Measurements from ENCODE around the gene MAP4K4. TPM values are rescaled to one million over a fixed set of nuclear protein-coding genes. Genes with fewer than 3 reads are reported as not detected.
A peak's percentile ranks its signal among the peaks of the same experiment; 100 is the strongest.

The MAP4K4 gene
- total and polyA plus RNA-seq, 2 of the 13 experiments (the other 11 are each of a cell fraction or from before 2014, with no cell fraction given), result 105 to 264 TPM

DNA sequence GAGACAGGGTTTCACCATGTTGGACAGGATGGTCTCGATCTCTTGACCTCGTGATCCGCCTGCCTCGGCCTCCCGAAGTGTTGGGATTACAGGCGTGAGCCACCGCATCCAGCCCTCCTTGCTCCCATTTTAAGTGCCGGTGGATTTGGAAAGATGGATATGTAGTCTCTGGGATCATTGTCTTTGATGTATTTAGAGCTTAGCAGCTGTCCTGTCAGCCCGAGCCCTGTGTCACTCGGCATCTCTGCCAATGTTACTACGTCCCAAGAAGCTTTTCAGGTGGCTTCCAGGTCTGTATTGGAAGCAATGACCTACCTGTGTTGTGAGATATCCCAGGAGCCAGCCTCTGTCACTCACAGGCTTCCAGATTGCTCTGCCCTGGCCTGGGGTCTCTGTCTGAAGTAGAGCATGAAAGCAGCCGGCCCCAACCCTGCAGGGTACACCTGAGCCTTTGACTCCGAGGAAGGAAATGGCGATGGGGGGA is 35.3 kb downstream of the MAP4K4 start:
- peaks cover 87% of the 10 kb centered on the region for H4K20me1 ChIP-seq (ENCODE audit: insufficient read depth, low read length)
- TF ChIP-seq KAT8 (CRISPR knock-in tag; IDR thresholded peaks at IDR 0.05), result no peak
- TF ChIP-seq ZNF839 (CRISPR knock-in tag; IDR thresholded peaks at IDR 0.05; ENCODE audit: borderline replicate concordance), result 0 out of 2 replicates have a peak, but pooled peaks have one; percentile 43
- TF ChIP-seq ZNF550 (CRISPR knock-in tag; IDR thresholded peaks at IDR 0.05; ENCODE audit: borderline replicate concordance), result 0 out of 2 replicates have a peak, but pooled peaks have one; percentile 46
- peak; percentile 7; the same call in 1 of the 2 replicates for TF ChIP-seq ZBTB7B (CRISPR knock-in tag; IDR thresholded peaks at IDR 0.05)
- TF ChIP-seq U2AF2 (IDR thresholded peaks at IDR 0.05; ENCODE audit: low read depth, low read length), result 0 out of 2 replicates have a peak, but pooled peaks have one; percentile 10
- TF ChIP-seq NFKB2 (CRISPR knock-in tag; IDR thresholded peaks at IDR 0.05; ENCODE audit: borderline replicate concordance), result 0 out of 2 replicates have a peak, but pooled peaks have one; percentile 4
- TF ChIP-seq KMT2B (CRISPR knock-in tag; IDR thresholded peaks at IDR 0.05), result 0 out of 2 replicates have a peak, but pooled peaks have one; percentile 15
- TF ChIP-seq ZFP36L1 (CRISPR knock-in tag; IDR thresholded peaks at IDR 0.05), result 0 out of 2 replicates have a peak, but pooled peaks have one; percentile 18
- peak; percentile 17 for TF ChIP-seq ZNF589 (CRISPR knock-in tag; conservative IDR thresholded peaks at IDR 0.05)
- TF ChIP-seq ZNF33B (CRISPR knock-in tag; IDR thresholded peaks at IDR 0.05), result 0 out of 2 replicates have a peak, but pooled peaks have one; percentile 7
- TF ChIP-seq ZNF253 (CRISPR knock-in tag; IDR thresholded peaks at IDR 0.05; ENCODE audit: borderline replicate concordance), result peak; percentile 24; the same call in 1 of the 2 replicates
- TF ChIP-seq, protein P1, sequence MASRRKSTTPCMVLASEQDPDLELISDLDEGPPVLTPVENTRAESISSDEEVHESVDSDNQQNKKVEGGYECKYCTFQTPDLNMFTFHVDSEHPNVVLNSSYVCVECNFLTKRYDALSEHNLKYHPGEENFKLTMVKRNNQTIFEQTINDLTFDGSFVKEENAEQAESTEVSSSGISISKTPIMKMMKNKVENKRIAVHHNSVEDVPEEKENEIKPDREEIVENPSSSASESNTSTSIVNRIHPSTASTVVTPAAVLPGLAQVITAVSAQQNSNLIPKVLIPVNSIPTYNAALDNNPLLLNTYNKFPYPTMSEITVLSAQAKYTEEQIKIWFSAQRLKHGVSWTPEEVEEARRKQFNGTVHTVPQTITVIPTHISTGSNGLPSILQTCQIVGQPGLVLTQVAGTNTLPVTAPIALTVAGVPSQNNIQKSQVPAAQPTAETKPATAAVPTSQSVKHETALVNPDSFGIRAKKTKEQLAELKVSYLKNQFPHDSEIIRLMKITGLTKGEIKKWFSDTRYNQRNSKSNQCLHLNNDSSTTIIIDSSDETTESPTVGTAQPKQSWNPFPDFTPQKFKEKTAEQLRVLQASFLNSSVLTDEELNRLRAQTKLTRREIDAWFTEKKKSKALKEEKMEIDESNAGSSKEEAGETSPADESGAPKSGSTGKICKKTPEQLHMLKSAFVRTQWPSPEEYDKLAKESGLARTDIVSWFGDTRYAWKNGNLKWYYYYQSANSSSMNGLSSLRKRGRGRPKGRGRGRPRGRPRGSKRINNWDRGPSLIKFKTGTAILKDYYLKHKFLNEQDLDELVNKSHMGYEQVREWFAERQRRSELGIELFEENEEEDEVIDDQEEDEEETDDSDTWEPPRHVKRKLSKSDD (CRISPR knock-in tag; IDR thresholded peaks at IDR 0.05; ENCODE audit: low read depth), result no peak
- TF ChIP-seq HOXA9 (CRISPR knock-in tag; IDR thresholded peaks at IDR 0.05; ENCODE audit: borderline replicate concordance), result 0 out of 2 replicates have a peak, but pooled peaks have one; percentile 20
- TF ChIP-seq KLF15 (CRISPR knock-in tag; IDR thresholded peaks at IDR 0.05; ENCODE audit: borderline replicate concordance), result no peak
- TF ChIP-seq, protein P2, sequence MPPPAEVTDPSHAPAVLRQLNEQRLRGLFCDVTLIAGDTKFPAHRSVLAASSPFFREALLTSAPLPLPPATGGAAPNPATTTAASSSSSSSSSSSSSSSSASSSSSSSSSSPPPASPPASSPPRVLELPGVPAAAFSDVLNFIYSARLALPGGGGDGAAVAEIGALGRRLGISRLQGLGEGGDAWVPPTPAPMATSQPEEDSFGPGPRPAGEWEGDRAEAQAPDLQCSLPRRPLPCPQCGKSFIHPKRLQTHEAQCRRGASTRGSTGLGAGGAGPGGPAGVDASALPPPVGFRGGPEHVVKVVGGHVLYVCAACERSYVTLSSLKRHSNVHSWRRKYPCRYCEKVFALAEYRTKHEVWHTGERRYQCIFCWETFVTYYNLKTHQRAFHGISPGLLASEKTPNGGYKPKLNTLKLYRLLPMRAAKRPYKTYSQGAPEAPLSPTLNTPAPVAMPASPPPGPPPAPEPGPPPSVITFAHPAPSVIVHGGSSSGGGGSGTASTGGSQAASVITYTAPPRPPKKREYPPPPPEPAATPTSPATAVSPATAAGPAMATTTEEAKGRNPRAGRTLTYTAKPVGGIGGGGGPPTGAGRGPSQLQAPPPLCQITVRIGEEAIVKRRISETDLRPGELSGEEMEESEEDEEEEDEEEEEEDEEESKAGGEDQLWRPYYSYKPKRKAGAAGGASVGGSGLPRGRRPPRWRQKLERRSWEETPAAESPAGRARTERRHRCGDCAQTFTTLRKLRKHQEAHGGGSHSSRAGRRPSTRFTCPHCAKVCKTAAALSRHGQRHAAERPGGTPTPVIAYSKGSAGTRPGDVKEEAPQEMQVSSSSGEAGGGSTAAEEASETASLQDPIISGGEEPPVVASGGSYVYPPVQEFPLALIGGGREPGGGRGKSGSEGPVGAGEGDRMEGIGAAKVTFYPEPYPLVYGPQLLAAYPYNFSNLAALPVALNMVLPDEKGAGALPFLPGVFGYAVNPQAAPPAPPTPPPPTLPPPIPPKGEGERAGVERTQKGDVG (CRISPR knock-in tag; IDR thresholded peaks at IDR 0.05; ENCODE audit: borderline replicate concordance), result peak; percentile 40; the same call in 1 of the 2 replicates
- peak; percentile 64; the same call in 1 of the 2 replicates for TF ChIP-seq ZNF468 (CRISPR knock-in tag; IDR thresholded peaks at IDR 0.05)
- TF ChIP-seq ZNF781 (CRISPR knock-in tag; IDR thresholded peaks at IDR 0.05; ENCODE audit: borderline replicate concordance, not compliant biosample characterization), result peak; percentile 75
- peak; percentile 66; the same call in 1 of the 2 replicates for TF ChIP-seq ZBTB7A (CRISPR knock-in tag; IDR thresholded peaks at IDR 0.05)

More for the DNA sequence above, 35.3 kb downstream of the MAP4K4 start:
- Histone ChIP-seq H3K79me2 (ENCODE audit: insufficient read depth, low read length) (peaks cover 99% of the 10 kb centered on the region), H3K27ac (ENCODE audit: extremely low read length, insufficient read depth, low read length) (peak overlapping the region; percentile 90), H3K4me2 (ENCODE audit: low read depth, low read length) (peak overlapping the region; percentile 77), H3K27me3 (ENCODE audit: control insufficient read depth in 1 of 2, insufficient read depth in 2 of 2, low read length in 2 of 2) (no peaks in the 10 kb centered on the region), H3K4me1 (ENCODE audit: insufficient read depth, low read length) (peaks cover 100% of the 10 kb centered on the region), H3K36me3 (replicated peaks in 1 of 2; ENCODE audit: control insufficient read depth in 1 of 2, insufficient read depth in 2 of 2, low read length in 2 of 2) (peaks cover 6 to 10% of the 10 kb centered on the region in 2 experiments; a peak in 3 of 5 replicates), H3K9me3 (ENCODE audit: low read length) (no peaks in the 10 kb centered on the region), H3K9ac (ENCODE audit: insufficient read depth, low read depth, low read length) (peak overlapping the region; percentile 68), H3K4me3 (replicated peaks in 1 of 3; ENCODE audit: insufficient read depth in 1 of 3, low read depth in 2 of 3, low read length in 3 of 3) (peak overlapping the region in 1 of 3 experiments; percentile 55; a peak in 2 of 6 replicates), H2AFZ (ENCODE audit: low read length) (no peak overlapping the region)
- intact Hi-C loops (cut with micrococcal nuclease; ENCODE audit: unreplicated experiment), result loop anchor here (2.0 kb wide), 1 partner anchor 32 kb away; no protein-coding TSS in a partner anchor
- in situ Hi-C loops (cut with HindIII; ENCODE audit: extremely low pct_ligation_motif_present, low pct_unique_long_range_greater_than_20kb), result no loop called here
- POLR2A ChIA-PET, result interaction anchor here (0.8 to 3.2 kb wide), 14 partner anchors 9 to 177 kb away, joined by 3 to 21 read pairs (median 6); partner anchors contain the start of gene MAP4K4
- ATAC-seq, result peak; percentile 43
- no TSS peak for BruUV-seq (replicated peaks)
- no peak for DNase-seq (ENCODE audit: low spot score)
- CTCF ChIA-PET (ENCODE audit: low intra/inter-chr PET ratio, low total read pairs), result no interaction called here
- 73% methylated on average over 14 of the region's 14 CpGs for WGBS (ENCODE audit: low lambda C conversion rate)
- FAIRE-seq, result no peak
